Gastrocnemius medialis (tissue), 4 donors: ENCODE results near the gene SPTBN1. TPM values are rescaled to one million over a fixed set of nuclear protein-coding genes. Genes with fewer than 3 reads are reported as not detected.

Experiments
- ATAC-seq, 2 donors: fragments of 150-250 bp; one replicate each; pipeline ENCODE4 v1.9.1; 2016
- DNase-seq, 2 donors: peaks; one replicate each; pipeline ENCODE4 v3.0.0-alpha.2; 2019
- H3K27ac ChIP-seq, 4 donors: fragments of 200-600 bp; sonication (generic); 1 replicate in 1 of 4; 2 replicates in 3 of 4; pipeline ENCODE4 v1.5.1; 2016 to 2018; ENCODE audit warnings: mild to moderate bottlenecking in 2 of 4, moderate library complexity in 1 of 4
- H3K27me3 ChIP-seq, 3 donors: fragments of 200-600 bp; sonication (generic) in 2 of 3; 1 replicate in 1 of 3; 2 replicates in 2 of 3; pipeline versions ENCODE4 v1.5.1 to v1.6.0; 2016 to 2019; ENCODE audit warnings: mild to moderate bottlenecking in 1 of 3, moderate library complexity in 1 of 3
- H3K36me3 ChIP-seq, 2 donors: fragments of 200-600 bp; sonication (generic) in 1 of 2; one replicate each; pipeline ENCODE4 v1.5.1; 2017 to 2018
- H3K4me1 ChIP-seq, 2 donors: fragments of 200-600 bp; sonication (generic) in 1 of 2; one replicate each; pipeline ENCODE4 v1.5.1; 2016 to 2017; ENCODE audit warnings: mild to moderate bottlenecking in 2 of 2
- H3K4me3 ChIP-seq, 4 donors: fragments of 200-600 bp; sonication (generic) in 3 of 4; 1 replicate in 1 of 4; 2 replicates in 3 of 4; pipeline ENCODE4 v1.5.1; 2016 to 2019; ENCODE audit warnings: mild to moderate bottlenecking in 2 of 4
- H3K9me3 ChIP-seq, 3 donors: fragments of 200-600 bp; sonication (generic) in 2 of 3; 1 replicate in 1 of 3; 2 replicates in 2 of 3; pipeline ENCODE4 v1.5.1; 2016 to 2019
- CTCF ChIP-seq, 5 experiments: fragments of 450-650 bp in 3 of 5; fragments of 200-600 bp in 2 of 5; sonication (generic) in 2 of 5; IDR thresholded peaks in 4 of 5; conservative IDR thresholded peaks in 1 of 5; 1 replicate in 4 of 5; 2 replicates in 1 of 5; pipeline ENCODE4 v1.5.1; 2016 to 2019; ENCODE audit warnings: antibody characterized with exemption in 5 of 5, mild to moderate bottlenecking in 3 of 5, moderate library complexity in 3 of 5
- POLR2A ChIP-seq, 2 donors: fragments of 450-650 bp; IDR thresholded peaks; one replicate each; pipeline ENCODE4 v1.6.1; 2017; ENCODE audit warnings: antibody characterized with exemption in 2 of 2, mild to moderate bottlenecking in 2 of 2, moderate library complexity in 2 of 2
- in situ Hi-C, 4 donors: fragments of 200-750 bp; cut with MboI; loops; one replicate each; pipeline versions ENCODE4 v1.15.0 to v1.8.0; 2017; ENCODE audit warnings: low sequenced_read_pairs in 4 of 4
- intact Hi-C: fragments of 100-400 bp; cut with DNase I; formaldehyde crosslinking; loops from one replicate; pipeline ENCODE4 v1.15.1; 2023; ENCODE audit warnings: low total_unique reads
- total RNA-seq, 4 donors: library from RNA; depleted of rRNA; stranded (reverse); fragments of >200 nt; gene quantifications; one replicate each; pipeline versions ENCODE4 v1.1.0 to v1.2.3, GENCODE V29; 2016

SPTBN1 gene
- total RNA-seq, 4 donors from 2014 or later = 107 to 191 (median 119) TPM

GRCh38 chr2:54454548-54455130, 1.5 kb upstream of the SPTBN1 start:
- intact Hi-C loops = loop anchor here (5.0 to 10.0 kb wide), 2 partner anchors 340 to 487 kb away; partner anchors contain the start of gene ACYP2
- no peak for ATAC-seq

GRCh38 chr2:54455131-54455562, 980 bp upstream of the SPTBN1 start:
- in situ Hi-C loops = no loop called here
- no peak for ATAC-seq
- intact Hi-C loops = loop anchor here (5.0 to 10.0 kb wide), 2 partner anchors 340 to 488 kb away; partner anchors contain the start of gene ACYP2
- TF ChIP-seq POLR2A (IDR thresholded peaks at IDR 0.05) = no peak
- TF ChIP-seq CTCF (IDR thresholded peaks at IDR 0.05 in 4 of 5, conservative IDR thresholded peaks at IDR 0.05 in 1 of 5) = no peak
- Histone ChIP-seq H3K27me3 (no peaks in the 10 kb centered on the region), H3K4me3 (peak overlapping the region; percentile 68 to 86 (median 81)), H3K4me1 (peaks cover 25 to 30% of the 10 kb centered on the region in 2 donors), H3K27ac (peak overlapping the region; percentile 89 to 94 (median 91)), H3K9me3 (no peaks in the 10 kb centered on the region), H3K36me3 (no peaks in the 10 kb centered on the region)
- DNase-seq = no peak

More at GRCh38 chr2:54454548-54455130, 1.5 kb upstream of the SPTBN1 start:
- Histone ChIP-seq H3K4me3 (peak overlapping the region; percentile 68 to 86 (median 81)), H3K27ac (peak overlapping the region; percentile 89 to 94 (median 91)), H3K36me3 (no peaks in the 10 kb centered on the region), H3K9me3 (no peaks in the 10 kb centered on the region), H3K27me3 (no peaks in the 10 kb centered on the region), H3K4me1 (peaks cover 20 to 25% of the 10 kb centered on the region in 2 donors)
- no peak for DNase-seq
- in situ Hi-C loops = no loop called here
- TF ChIP-seq POLR2A (IDR thresholded peaks at IDR 0.05) (no peak), CTCF (IDR thresholded peaks at IDR 0.05 in 4 of 5, conservative IDR thresholded peaks at IDR 0.05 in 1 of 5) (no peak)

- intact Hi-C loops = loop anchor here (1.0 to 10.0 kb wide), 4 partner anchors 57 to 489 kb away; partner anchors contain the start of gene ACYP2
- Histone ChIP-seq H3K4me3 (peak overlapping the region; percentile 68 to 86 (median 81)), H3K9me3 (no peaks in the 10 kb centered on the region), H3K27ac (peak overlapping the region; percentile 89 to 94 (median 91)), H3K4me1 (peaks cover 36 to 41% of the 10 kb centered on the region in 2 donors), H3K36me3 (no peaks in the 10 kb centered on the region), H3K27me3 (no peaks in the 10 kb centered on the region)
- in situ Hi-C loops = no loop called here
- ATAC-seq (no peak), DNase-seq (no peak)
- TF ChIP-seq POLR2A (IDR thresholded peaks at IDR 0.05) (no peak), CTCF (IDR thresholded peaks at IDR 0.05 in 4 of 5, conservative IDR thresholded peaks at IDR 0.05 in 1 of 5) (no peak)
Observed at GRCh38 chr2:54456362-54456611, 160 bp downstream of the SPTBN1 start.

- in situ Hi-C loops = no loop called here
- peak overlapping the region; percentile 89 to 94 (median 91) for H3K27ac ChIP-seq
- no peak for DNase-seq
- H3K4me1 ChIP-seq = peaks cover 37 to 46% of the 10 kb centered on the region in 2 donors
- TF ChIP-seq POLR2A (IDR thresholded peaks at IDR 0.05) (peak in 1 of 2 donors; percentile 2), CTCF (IDR thresholded peaks at IDR 0.05 in 4 of 5, conservative IDR thresholded peaks at IDR 0.05 in 1 of 5) (no peak)
- no peaks in the 10 kb centered on the region for H3K9me3 ChIP-seq
- H3K36me3 ChIP-seq = no peaks in the 10 kb centered on the region
- no peaks in the 10 kb centered on the region for H3K27me3 ChIP-seq
- peak overlapping the region; percentile 68 to 86 (median 81) for H3K4me3 ChIP-seq
- peak; percentile 40 to 52 for ATAC-seq
- intact Hi-C loops = loop anchor here (1.0 to 10.0 kb wide), 4 partner anchors 56 to 489 kb away; partner anchors contain the start of gene ACYP2
Observed at GRCh38 chr2:54456612-54457322, 640 bp downstream of the SPTBN1 start.
